HS-27A (cell line): ENCODE data around the gene LACC1.

Experiments used
- DNase-seq: peaks from one replicate; pipeline ENCODE4 v3.0.0-alpha.2; 2012; ENCODE audit warnings: low read depth, missing footprints

Gene LACC1

DNA sequence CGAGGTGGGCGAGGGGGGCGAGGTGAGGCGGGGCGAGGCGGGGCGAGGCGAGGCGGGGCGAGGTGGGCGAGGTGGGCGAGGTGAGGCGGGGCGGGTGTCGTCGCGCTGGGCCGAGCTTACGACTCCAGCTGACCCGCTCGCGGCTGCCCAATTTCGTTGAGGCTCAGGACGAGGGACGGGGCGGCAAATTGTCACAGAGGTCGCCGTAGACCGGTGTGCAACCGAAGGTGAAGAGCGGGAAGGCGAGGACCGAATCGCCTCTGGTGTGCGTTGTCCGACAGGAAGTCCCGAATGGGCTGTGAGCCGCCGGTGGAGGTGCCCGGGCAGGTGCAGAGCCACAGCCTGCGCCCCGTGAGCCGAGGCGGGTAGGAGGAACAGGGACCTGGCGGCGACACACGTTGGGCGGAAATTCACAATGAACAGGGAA, at the start of gene LACC1:
TSS of gene LACC1 (plus strand) at position 150 of the 427 bp plus-strand sequence. CDS start 1,082 bp downstream, outside the sequence.
- DNase-seq = no peak

DNA sequence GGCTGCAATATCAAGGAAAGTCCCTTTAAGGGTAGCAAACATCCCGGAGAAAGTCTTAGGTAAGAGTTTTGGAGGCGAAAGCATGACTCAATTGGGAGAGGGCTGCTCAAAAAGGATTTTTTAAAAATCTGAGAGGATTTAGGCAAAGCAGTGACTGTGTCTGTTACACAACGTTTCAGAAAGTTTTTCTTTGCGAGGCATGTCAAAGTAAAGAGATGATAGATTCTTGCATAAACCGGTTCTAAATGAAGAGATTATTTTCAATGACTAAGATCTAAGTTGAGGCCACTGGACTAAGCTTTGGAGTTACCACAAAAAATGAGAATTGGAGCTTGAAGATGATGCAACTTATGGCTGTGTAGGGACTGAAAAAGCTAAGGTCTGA, 49.2 kb upstream of the LACC1 start:
- DNase-seq = no peak

DNA sequence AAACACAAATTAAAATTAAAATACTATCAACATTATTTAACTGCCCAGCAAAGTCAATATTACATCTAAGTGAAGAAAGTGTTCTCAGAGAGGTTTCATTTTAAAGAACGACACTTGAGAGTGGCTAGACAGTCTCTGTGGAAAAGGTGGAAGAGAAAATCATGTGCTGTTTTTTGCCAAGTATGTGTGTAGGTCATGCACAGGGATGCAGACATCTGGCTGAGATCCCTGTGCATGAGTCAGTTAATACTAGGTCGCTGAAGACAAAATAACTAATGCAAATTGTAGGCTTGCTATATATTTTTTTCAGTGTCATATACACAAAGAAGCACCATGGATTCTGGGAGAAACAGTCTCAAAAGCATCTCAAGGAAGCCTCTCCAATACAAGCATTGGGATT, 48.6 kb upstream of the LACC1 start:
- DNase-seq = no peak

DNA sequence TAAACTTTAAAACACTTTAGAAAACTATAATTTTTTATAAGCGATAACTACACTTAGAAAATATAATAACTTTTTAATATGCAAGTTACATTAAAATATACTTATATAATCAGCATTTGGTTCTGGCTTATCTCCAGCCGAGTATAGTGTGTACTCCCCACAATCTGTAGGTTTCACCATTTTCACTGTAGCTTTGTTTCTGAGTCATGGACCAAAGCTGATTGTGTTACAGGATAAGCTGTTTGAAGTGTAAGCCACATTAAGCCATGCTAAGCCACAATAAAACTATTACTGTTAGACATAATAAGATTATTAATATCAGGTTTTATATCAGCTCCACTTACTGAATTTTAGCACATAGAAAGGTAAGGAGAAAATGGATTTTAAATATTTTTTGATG, 44.0 kb upstream of the LACC1 start:
- DNase-seq = no peak

DNA sequence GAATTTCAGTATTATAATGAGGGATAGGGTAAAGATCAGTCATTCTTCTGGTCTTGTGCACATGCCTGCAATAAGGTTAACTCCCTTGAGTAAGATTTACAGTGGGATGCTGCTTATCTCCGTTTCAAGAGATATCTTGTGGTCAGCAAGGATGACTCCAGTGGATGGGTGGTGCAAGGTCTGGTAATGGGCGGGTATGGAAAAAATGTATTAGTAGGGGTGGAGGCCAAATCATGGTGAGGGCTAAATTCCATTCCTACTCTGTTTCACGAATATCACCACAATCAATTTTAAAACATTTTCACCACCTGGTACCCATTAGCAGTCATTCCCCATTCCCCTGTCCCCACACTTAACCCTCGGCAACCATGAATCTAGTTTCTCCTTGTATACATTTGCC, 40.8 kb upstream of the LACC1 start:
- no peak for DNase-seq

DNA sequence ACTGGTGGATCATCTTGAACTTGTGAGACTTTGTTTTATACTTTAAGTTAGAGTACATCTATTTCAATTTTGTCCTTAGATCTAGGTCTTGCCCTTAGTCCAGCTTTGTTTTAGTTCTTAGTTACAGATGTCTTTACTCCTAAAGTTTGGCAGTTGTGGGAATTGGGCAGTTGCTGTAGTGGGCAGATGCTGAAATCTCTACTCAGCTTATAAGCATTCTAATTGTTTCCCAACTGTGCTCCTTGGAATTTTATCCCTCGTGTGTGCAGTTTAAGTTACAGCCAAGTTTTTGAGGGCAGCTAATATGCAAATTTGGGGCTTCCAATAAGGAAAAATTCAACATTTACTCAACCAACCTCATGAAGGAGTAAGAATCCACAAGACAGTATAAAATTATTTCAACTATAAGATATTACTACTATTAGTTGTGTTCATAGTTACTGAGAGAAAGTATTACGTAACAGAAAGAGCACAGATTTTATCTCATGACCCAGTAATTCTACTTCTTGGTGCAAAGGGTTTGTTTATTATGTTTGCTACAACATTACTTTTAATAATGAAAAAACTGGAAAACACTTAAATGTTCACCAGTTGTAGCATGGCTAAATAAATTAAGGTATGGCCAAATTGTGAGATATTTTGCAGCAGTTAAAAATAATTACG, 33.1 kb upstream of the LACC1 start:
- no peak for DNase-seq

DNA sequence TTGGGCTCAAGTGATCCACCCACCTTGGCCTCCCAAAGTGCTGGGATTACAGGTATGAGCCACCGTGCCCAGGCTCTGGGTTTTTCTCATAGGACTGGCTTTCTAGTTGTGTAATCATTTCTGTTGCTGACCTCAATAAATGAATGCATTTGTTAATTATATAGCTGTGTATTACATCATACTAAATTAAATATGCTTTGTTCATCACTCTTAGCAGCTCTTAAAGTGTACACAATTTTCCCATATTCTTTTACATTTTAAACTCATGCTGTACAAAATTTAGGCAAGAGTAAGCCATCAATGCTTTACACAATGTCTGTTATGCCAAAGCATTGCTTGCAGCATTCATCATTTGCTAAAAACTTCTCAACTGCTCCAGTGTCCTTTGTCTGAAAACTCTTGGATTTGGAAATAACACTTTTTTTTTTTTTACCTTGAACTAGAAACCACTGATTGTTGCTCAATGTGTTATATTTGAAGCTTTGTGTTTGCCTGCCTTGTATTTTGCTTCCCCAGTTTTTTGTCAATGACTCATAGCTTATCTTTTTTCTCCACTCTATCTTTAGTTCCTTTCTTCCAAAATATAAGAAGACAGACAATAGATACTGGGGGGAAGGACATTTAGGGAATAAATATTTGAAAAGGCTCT, 31.6 kb upstream of the LACC1 start:
- no peak for DNase-seq

GRCh38 chr13:43850873-43851272, 28.8 kb upstream of the LACC1 start:
- DNase-seq = no peak

DNA sequence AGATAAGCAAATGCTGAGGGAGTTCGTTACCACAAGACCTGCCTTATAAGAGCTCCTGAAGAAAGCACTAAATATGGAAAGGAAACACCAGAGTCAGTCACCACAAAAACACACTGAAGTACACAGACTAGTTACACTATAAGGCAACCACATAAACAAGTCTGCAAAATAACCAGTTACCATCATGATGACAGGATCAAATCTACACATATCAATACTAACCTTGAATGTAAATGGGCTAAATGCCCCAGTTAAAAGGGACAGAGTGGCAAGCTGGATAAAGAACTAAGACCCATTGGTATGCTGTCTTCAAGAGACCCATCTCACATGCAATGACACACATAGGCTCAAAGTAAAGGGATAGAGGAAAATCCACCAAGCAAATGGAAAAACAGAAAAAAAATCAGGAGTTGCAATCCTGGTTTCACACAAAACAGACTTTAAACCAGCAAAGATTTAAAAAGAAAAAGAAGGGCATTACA, 26.7 kb upstream of the LACC1 start:
- DNase-seq = no peak

- no peak for DNase-seq
These were observed 17.8 kb upstream of the LACC1 start for GRCh38 chr13:43861863-43862262.

DNA sequence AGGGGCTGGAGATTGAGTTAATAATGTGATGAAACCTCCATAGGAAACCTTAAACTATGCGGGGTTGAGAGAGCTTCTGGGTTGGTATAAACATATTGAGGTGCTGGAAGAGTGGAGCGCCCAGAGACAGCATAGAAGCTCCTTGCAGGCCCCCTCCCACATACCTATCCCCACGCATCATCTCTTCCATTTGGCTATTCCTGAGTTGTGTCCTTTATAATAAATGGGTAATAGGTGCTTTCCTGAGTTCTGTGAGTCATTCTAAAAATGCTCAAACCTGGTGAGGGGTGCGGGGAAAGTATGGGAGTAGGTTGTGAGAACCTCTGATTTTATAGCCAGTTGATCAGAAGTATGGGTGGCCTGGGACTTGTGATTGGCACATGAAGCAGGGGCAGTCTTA, 14.8 kb upstream of the LACC1 start:
- DNase-seq = no peak

DNA sequence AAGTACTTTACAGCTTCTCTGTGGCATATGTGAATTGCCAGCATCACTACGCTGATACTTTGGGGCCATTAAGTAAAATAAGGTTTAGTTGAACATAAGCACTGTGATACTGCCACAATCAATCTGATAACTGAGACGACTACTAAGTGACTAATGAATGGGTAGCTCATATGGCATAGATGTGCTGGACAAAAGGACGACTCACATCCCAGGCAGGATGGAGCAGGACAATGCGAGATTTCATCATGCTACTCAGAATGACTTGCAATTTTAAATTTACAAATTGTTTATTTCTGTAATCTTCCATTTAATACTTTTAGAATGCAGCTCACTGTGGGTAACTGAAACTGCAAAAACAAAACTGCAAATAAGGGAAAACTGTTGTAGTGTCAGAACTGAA, 13.8 kb upstream of the LACC1 start:
- DNase-seq = no peak

DNA sequence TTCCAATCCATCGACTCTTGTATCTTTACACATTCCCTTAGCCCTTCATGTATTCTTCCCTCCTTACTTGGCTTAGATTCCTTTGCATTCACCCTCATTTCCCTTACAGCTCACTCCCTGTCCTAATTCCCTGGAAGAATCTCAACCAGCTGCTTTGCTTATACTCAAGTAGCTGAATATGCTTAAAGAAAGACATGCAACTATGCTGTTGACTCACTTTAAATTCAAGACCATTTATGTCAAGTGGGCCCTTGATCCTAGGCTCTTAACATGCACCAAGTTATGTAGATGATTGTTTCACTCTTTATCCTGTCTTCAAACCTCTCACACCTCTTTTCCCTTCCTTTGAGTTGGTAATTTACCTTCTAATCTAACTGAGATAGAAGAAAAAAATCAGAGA, 7.5 kb upstream of the LACC1 start:
- DNase-seq = no peak

DNA sequence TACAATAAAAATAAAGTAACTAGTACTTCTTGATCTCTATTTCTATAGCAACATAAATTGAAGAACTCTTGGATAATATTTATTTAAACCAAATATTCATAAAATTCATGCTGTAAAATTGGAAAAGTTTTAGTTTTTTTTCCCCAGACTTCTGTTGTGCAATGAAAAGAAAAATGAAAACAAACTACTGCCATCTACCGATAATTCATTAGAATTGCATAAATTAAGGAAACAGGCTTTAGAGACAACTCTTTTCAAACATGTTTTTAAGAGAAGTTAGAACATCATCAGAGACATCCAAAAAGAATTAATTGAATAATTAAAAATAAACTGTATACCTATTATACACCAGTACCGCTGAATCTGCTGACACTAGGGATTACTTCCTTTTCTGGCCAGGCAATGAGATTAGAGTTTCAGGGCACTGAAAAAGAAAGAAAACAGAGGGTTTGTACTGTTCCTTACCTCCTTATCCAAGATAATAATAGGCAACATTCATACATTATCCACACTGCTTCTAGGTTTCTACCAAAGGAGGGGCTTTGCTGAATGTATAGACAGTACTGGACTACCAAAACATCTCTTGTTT, 5.1 kb upstream of the LACC1 start:
- no peak for DNase-seq

DNA sequence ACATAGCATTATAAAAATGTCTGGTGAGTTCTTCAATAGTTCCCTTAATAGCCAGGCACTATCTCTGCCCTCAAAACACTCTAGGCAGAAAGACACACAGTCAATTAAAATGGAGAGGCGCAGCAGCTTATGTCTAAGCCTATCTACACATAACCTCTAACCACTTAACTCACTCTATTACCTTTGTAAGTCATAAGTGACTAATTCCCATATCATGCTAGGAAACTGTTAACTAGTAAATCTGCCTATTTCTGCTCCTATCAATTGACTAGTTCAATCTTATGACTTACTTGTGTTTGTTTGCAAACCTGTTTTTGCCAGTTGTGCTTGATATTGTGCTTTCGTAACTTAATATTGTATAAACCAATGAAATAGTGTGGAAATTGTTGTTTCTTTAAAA, 3.3 kb upstream of the LACC1 start:
- no peak for DNase-seq

DNA sequence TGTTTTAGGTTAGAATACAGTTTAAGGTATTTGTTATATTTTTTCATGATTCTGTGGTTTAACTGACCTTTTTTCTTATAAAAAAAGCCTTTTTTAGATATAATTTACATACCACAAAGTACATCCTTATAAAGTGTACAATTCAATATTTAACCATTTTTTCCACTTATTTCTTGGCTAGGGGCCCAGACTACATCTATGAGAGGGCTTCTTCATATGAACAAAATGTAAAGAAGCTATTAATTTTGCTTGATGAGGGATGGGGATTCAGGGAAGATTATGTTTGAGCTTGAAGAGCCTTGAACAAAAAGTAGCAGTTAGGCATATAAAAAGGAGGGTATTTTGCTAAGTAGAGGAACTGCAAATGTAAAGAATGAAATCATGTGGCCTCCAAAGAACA, 2.4 kb upstream of the LACC1 start:
- DNase-seq = no peak

DNA sequence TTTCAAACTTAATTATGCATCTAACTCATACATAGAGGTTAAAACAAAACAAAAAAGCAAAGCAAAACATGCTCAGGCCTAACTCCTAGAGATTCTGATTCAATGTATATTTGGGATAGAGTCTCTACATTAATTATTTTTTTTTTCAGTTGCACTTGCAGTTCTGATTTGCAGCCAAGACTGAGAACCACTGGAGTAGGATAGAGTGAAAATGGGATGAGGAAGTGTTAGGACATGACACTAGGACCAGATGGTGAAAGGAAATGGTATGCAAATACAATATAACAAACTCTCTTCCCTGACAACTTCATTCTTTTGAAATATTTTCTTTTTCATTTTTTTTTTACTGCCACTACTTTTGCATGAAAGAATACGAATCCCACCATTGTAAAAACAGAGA, 1.9 kb upstream of the LACC1 start:
- no peak for DNase-seq

DNA sequence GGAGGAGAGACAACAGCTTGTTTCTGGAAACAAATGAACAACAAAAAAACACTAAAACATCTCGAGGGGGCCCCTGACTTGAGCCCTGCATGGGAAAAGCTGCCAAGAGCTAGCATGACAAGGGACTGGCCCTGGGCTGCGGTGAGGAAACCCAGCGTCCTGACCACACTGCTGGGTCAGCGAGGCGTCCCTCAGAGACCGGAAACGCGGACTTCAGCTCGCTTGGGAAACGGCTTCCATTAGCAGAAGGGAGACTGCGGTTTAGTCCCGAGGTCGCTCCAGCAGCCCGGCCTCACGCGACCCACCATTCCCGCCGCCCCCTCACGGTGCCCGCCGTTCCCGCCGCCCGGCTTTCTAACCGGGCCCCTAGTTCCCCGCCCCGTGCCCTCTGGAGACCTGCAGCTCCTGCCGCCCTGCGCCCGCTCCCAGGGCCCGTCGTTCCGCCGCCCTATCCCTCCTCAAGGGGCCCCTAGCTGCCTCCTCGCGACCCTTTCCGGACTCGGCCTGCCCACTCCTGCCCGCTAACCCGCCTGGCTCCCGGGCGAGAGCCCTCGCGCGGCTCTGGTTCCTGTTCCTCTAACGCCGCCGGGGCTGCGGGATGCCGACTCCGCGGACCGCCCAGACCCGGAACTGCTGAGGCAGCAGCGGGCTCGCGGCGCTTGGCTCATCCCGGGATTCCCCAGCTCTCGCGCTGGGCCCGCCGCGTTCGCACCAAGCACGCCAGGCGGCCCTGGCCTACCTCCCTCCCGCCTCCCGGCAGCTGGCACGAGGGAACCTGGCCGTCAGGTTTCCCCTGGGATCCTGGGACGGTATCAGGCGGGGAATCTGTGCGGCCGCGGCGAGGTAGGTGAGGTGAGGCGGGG, 581 bp upstream of the LACC1 start, which contains the start of gene CCDC122:
TSS of gene CCDC122 (minus strand) at position 849 of the 863 bp plus-strand sequence. CDS start 10,364 bp downstream, outside the sequence.
- DNase-seq = no peak

GRCh38 chr13:43880214-43880855, 631 bp downstream of the LACC1 start:
- no peak for DNase-seq

DNA sequence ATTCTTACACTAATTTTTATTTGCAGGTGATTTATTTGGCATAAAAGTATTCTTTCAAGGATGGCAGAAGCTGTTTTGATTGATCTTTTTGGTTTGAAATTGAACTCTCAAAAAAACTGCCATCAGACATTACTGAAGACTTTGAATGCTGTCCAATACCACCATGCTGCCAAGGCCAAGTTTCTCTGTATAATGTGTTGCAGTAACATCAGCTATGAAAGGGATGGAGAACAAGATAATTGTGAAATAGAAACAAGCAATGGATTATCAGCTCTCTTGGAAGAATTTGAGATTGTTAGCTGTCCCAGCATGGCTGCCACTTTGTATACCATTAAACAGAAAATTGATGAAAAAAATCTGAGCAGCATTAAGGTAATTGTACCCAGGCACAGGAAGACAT, 1.2 kb downstream of the LACC1 start:
- DNase-seq = no peak

- DNase-seq = no peak
These were observed 1.9 kb downstream of the LACC1 start for GRCh38 chr13:43881580-43881979.

DNA sequence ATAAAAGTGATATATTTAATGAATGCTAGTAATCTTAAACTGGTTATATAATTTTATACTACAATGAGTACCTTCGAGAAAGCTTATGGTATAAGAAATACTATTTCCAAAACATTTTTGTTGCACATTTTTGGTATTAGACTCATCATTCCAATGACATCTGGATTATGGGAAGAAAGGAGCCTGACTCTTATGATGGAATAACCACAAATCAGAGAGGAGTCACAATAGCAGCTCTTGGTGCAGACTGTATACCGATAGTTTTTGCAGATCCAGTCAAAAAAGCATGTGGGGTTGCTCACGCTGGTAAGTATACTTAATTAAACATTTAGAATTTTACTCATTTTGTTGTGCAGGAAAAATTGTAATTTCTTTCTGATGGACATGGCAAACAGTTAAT, 3.9 kb downstream of the LACC1 start:
- no peak for DNase-seq
